ENCODE measurements around the gene KRT73.

The KRT73 gene

DNA sequence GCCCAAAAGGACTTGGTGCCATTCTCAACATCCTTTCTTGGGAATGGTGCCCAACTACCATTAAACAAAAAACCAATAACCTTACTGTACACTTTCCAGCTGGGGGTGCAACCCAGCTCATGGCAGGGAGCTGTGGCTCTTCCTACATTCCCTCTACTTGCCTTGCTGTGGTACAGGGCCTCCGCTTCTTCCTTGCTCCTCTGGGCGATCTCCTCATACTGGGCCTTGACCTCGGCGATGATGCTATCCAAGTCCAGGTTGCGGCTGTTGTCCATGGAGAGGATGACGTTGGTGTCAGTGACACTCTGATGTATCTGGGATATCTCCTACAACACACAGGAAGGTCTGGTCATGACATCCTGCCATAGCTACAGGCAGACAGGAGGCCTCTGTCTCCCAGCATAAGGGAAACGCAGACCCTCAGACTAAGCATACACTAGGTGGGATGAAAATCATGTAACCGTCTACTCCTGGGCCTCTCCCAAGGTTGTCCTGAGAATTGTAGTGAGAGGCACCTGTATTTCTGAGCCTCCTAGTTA lies 29.7 kb upstream of the KRT73 start:
- H3K4me3 ChIP-seq (ENCODE audit: low read depth, low read length), result no peak overlapping the region
- TF ChIP-seq CTCF (IDR thresholded peaks at IDR 0.05; ENCODE audit: low read depth, low read length, missing control alignments), result no peak
- no peak for DNase-seq (ENCODE audit: low read depth)

GRCh38 chr12:52647601-52648000 lies 29.2 kb upstream of the KRT73 start:
- TF ChIP-seq CTCF (IDR thresholded peaks at IDR 0.05; ENCODE audit: low read depth, low read length, missing control alignments), result no peak
- DNase-seq (ENCODE audit: low read depth), result no peak
- no peak overlapping the region for H3K4me3 ChIP-seq (ENCODE audit: low read depth, low read length)

DNA sequence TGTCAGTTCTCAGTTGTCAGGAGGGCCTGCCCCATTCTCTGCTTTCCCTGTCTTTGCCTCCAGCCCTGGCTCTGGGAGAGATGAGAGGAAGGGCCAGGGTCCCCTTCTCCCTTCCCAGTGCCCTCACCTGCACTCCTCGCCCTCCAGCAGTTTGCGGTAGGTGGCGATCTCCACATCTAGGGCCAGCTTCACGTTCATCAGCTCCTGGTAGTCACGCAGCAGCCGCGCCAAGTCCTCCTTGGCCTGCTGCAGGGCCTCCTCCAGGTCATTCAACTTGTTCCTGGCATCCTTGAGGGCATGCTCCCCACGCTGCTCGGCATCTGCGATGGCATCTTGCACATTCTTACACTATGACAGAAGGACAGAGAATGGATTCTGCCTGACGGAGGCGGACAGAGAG lies 28.3 kb upstream of the KRT73 start:
- no peak for DNase-seq (ENCODE audit: low read depth)
- H3K4me3 ChIP-seq (ENCODE audit: low read depth, low read length), result no peak overlapping the region
- no peak for TF ChIP-seq CTCF (IDR thresholded peaks at IDR 0.05; ENCODE audit: low read depth, low read length, missing control alignments)

DNA sequence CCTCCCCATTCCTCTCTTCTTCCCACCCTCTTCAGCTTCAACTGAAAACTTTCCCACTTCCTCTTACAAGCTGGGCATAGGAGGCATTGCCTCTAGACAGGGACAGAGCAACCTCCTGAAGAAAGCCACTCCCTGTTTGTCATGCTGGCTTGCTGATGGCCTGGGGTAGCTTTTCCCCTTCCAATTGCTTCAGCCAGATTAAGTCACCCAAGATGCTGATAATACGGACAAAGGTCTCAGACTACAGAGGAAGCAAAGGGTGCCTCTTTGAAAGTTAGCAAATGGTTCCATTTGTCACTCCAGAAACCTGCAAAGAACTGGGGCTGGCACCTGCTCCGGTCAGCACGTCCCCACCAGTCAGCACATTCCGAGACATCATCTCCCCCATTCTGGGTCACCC lies 27.6 kb upstream of the KRT73 start:
- no peak for DNase-seq (ENCODE audit: low read depth)
- no peak overlapping the region for H3K4me3 ChIP-seq (ENCODE audit: low read depth, low read length)
- TF ChIP-seq CTCF (IDR thresholded peaks at IDR 0.05; ENCODE audit: low read depth, low read length, missing control alignments), result no peak

DNA sequence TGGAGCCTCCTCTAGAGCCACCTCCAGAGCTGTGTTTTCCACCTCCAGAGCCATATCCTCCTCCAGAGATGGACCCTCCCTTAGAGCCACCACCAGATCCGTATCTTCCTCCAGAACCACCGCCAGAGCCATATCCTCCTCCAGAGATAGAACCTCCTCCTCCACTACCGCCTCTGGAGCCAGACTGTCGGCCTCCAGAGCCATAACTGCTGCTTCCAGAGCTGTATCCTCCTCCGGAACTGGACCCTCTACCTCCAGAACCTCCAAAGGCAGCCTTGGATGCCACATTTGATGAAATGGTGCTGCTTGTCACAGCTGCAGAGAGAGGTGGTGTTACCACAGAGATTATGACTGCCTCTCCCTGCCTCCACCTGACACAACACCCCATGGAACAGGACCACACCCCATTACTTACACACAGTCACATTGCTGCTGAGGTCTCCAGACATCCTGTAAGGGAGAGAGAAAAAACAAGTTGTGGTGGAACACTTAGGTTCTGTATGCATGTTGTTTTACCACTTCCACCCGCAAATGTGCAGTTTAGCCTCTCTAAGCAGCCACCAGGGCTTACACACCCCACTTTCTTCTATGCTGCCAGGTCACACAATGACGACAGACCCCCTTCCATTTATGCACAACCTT lies 26.9 kb upstream of the KRT73 start:
- no peak overlapping the region for H3K4me3 ChIP-seq (ENCODE audit: low read depth, low read length)
- no peak for DNase-seq (ENCODE audit: low read depth)
- no peak for TF ChIP-seq CTCF (IDR thresholded peaks at IDR 0.05; ENCODE audit: low read depth, low read length, missing control alignments)

DNA sequence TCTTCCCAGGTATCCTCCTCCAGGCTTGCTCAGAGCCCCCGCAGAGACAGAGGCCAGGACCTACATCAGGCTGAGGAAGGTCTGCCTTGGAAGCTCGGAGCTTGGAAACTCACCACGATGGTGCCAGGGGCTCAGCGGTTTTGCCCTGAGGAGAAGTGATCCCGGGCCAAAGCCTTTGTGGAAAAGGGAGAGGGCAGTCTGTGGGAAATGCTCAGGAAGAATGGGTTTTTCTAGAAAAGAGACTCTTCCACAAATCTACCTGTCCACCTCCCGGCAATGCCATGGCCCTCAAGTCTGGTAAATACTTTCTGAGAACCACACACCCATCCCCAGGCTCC lies 25.7 kb upstream of the KRT73 start:
- no peak for DNase-seq (ENCODE audit: low read depth)
- TF ChIP-seq CTCF (IDR thresholded peaks at IDR 0.05; ENCODE audit: low read depth, low read length, missing control alignments), result no peak
- H3K4me3 ChIP-seq (ENCODE audit: low read depth, low read length), result no peak overlapping the region
